ENCODE data around the gene ECT2.
A peak's percentile ranks its signal among the peaks of the same experiment; 100 is the strongest.
"Not testable (repeated sequence)": the region's sequence is repeated elsewhere in the genome, so short reads cannot be mapped to it uniquely, and the experiment has no call there.

The ECT2 gene

DNA sequence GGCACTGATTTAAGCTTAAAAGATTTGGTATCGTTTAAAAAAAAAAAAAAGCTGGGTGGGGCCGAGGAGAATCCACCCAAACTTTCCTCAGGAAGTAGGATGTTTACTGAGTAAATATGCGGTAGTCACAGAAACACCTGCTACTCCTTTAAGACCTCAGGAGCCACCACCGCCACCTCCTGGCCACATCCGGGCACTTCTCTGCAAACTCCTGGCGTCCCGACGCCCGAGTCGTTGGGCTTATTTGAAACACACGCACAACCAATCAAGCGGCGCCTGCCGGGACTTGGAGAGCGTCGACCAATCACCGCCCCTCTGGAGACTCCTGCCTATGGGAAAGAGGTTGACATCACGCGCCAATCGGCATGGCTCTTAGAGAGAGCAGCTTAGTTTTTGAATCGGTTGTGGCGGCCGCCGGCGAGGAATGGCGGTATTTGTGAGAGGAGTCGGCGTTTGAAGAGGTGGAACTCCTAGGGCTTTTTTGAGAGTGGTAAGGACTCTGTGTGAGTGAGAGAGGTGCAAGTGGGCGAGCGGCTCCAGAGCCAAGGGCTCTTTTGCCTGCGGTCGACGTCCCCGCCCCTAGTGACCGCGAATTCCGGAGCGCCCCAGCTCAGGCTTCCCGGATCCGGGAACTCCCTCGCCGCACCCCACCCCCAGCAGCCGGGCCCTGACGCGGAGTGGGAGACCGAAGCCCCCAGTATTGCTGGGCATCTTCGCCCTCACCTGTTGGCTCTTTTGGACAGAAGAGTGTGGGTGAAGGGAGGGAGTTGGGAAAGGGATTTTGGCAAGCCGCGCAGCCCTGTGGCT lies at the start of gene ECT2:
Gene ECT2 (plus strand): TSS at position 359 of the 807 bp plus-strand sequence. CDS start 3,805 bp downstream, outside the sequence.
- peak; percentile 99 for DNase-seq (ENCODE audit: low spot score)

DNA sequence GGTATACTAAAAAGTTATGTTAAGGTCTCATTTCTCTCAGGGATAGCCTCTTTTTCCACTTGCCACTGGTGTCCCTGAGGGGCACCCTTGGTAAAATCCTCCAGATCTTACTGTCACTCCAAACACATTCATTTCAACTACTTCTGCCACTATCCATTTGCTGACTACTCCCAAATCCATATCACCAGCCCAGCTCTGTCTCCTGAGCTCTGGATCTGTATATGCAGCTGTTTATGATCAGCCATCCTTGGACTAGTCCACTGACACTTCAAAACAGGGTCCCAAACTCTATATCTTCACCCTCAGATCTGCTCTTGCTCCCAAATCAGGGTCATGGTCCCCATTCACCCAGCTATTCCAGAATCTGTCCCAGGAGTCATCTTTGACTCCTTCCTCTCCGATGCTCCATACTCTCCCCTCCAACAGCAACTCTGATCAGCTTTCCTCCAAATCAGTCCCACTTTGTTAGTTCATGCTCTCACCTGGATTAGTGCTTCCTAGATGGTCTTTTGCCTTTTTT lies 49.5 kb upstream of the ECT2 start:
- no peak for DNase-seq (ENCODE audit: low spot score)

GRCh38 chr3:172701751-172702150 lies 48.8 kb upstream of the ECT2 start:
- DNase-seq (ENCODE audit: low spot score), result no peak

GRCh38 chr3:172702256-172702655 lies 48.3 kb upstream of the ECT2 start:
- no peak for DNase-seq (ENCODE audit: low spot score)

- DNase-seq (ENCODE audit: low spot score), result not testable (repeated sequence)
These were observed 47.8 kb upstream of the ECT2 start for GRCh38 chr3:172702731-172703130.

DNA sequence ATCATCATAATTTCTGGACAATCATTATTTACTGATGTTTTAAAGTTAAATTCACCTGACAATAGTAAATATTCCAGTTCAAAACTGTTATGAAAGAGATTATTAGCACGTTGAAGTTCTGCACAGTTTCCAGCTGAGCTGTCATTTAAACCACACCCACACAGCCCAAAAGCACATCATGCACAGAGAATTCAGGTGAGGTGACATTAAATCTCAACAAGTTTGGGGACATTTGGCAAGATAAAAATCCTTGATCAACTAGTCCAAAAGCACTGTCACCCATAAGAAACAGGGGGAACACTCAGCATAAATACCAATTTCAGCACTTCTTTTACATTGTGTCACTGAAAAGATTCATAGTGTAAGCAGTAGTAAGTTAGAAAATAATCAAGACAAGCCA lies 46.5 kb upstream of the ECT2 start:
- DNase-seq (ENCODE audit: low spot score), result no peak

- DNase-seq (ENCODE audit: low spot score), result no peak
These were observed 45.4 kb upstream of the ECT2 start for GRCh38 chr3:172705170-172705569.

DNA sequence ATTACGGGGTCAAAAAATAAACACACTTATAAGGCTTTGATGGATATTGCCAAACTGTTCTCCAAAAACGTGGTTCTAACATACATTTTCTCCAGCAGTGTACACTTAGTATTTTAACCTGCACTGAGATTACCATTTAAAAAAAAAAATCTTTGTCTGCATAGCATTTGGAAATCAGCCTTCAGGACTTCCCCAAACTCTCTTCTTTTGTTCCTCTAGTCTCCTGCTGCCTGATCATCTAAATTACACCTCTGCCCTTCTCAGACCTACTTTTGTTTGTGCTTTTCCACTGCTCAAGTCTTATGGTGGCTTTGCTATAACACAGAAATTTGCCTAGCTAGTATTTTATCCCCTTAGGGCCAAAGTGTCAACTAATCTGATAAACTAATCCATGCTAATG lies 43.5 kb upstream of the ECT2 start:
- DNase-seq (ENCODE audit: low spot score), result no peak

DNA sequence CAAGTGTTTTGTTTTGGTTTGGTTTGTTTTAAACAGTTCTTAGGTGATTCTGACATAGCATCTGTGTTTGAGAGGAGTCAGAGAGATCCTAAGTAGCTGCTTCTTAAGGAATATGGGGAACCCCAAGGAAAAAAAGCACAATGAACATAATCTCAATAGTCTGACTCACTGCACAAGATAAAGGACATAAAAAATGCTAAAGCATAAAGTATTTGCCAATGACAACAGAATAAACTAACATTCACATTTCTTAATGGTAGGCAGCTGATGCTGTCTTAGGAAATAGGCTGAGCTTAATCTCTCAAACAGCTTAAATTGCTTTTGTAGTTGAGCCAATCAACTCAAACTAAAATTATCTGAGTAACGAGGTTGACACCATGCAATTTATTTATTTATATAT lies 42.6 kb upstream of the ECT2 start:
- DNase-seq (ENCODE audit: low spot score), result no peak

GRCh38 chr3:172708921-172709773 lies 41.4 kb upstream of the ECT2 start:
- DNase-seq (ENCODE audit: low spot score), result no peak

DNA sequence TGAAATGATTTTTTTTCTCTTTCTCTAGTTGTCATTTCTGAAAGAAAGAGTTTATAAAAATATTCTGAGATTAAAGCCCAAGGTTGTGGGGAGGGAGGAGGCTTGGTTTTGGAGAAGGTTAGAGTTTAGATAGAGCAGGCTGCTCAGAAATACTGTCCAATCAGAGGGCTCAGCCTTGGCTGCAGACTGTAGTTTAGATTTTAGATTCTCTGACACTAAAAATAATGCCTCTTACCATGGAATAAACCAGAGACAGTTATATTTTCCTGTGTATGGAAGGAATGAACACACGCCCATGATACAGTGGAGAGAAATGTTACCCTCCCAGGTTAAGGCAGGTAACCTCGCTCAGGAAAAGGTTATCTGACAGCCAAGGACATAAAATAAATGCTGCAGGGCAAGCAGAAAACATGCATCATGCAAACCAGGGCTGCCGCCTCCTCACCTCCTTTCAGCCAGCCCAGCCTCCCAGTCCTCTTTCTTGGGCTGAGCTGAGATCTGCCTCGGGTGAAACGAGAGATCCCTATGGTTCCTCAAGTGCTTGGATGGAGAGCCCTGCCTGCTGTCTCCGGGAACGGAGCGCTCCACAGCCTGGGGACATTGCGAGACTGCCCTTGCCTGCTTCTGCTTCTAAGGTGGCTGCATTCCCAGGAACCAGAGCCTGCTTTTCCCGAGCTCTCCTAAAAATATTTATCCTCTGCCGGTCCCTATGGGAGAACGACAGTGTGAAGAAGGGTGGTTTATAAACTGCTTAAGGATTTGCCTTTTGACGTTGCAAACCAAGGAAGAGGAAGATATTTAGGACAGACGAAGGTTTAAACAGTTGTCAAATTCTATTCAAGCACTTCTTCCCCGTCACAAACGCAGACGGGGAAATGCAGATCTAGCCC lies 40.5 kb upstream of the ECT2 start:
- DNase-seq (ENCODE audit: low spot score), result peak; percentile 54

- DNase-seq (ENCODE audit: low spot score), result peak; percentile 91
These were observed 39.7 kb upstream of the ECT2 start, which contains the start of gene NCEH1 for GRCh38 chr3:172710664-172711453. NCEH1 (minus strand) TSS chr3:172711067; CDS start chr3:172710984, 83 bp downstream.

GRCh38 chr3:172711454-172711795 lies 39.1 kb upstream of the ECT2 start:
- DNase-seq (ENCODE audit: low spot score), result no peak

- DNase-seq (ENCODE audit: low spot score), result no peak
These were observed 37.2 kb upstream of the ECT2 start for GRCh38 chr3:172713316-172713715.

- DNase-seq (ENCODE audit: low spot score), result no peak
These were observed 34.0 kb upstream of the ECT2 start for GRCh38 chr3:172716476-172716875.

DNA sequence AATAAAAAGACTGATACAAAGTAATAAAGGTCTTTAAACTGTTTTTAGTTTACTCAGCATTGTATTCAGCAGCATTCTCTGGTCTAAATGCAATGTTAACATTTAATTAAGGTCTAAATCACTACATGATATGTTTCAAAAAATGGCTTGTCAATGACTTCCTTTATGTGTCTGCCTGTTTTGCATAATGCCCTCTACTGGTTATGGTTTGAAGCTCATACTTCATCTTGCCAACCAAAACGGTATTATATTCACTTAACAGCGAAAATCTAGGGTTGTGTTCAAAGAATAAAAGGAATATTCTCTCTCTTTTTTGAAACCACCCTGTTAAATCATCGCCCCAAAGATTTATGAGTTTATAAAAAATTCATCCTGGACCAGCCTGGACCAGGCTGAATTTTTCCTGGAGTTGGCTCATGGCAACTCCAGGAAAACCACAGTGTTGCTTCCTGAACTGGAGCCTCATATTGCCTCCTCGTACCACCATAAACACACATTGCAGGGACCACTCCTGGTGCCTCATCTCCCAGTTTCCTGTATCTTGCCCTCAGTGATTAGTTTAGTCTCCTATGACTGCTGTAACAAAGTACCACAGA lies 32.9 kb upstream of the ECT2 start:
- no peak for DNase-seq (ENCODE audit: low spot score)

DNA sequence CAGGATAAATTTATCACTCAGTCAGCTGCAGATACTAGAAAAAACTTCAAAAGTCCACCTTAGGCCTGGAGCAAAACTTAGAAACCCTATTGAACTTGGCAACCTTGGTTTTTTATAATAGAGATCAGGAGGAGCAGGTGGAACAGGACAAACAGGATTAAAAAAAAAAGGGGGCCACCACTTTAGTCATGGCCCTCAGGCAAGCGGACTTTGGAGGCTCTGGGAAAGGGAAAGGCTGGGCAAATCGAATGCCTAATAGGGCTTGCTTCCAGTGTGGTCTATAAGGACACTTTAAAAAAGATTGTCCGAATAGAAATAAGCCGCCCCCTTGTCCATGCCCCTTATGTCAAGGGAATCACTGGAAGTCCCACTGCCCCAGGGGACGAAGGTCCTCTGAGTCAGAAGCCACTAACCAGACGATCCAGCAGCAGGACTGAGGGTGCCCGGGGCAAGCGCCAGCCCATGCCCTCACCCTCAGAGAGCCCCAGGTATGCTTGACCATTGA lies 27.9 kb upstream of the ECT2 start:
- DNase-seq (ENCODE audit: low spot score), result not testable (repeated sequence)

DNA sequence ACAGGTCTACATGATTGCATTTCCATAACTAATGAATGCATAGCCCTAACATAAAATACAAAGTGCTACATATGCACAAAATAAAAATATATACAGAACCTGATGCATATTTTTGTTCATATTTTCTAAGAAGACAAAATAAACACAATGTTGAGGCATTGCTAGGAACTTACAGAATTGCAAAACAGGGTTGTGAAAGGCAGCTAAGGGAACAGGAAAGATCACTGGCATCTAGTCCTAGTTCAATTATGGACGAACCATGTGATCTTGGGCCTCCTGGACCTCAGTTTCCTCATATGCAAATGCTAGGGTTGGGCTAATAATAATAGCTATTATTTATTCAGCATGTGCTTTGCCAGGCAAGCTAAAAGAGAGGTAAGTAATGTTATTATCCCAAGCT lies 24.1 kb upstream of the ECT2 start:
- no peak for DNase-seq (ENCODE audit: low spot score)

DNA sequence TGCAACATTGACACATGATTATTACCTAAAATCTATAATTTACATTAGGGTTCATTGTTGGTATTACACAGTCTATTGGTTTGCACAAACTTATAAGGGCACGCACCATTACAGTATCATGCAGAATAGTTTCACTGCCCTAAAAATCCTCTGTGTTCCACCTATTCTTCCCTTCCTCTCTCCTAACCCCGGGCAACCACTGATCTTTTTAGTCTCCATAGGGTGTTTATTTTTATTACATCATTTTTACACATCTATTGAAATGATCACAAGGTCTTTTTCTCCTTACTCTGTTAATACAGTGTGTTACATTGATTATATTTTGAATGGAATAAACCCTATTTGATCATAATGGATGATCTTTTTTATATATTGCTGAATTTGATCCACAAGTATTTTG lies 15.5 kb upstream of the ECT2 start:
- no peak for DNase-seq (ENCODE audit: low spot score)

DNA sequence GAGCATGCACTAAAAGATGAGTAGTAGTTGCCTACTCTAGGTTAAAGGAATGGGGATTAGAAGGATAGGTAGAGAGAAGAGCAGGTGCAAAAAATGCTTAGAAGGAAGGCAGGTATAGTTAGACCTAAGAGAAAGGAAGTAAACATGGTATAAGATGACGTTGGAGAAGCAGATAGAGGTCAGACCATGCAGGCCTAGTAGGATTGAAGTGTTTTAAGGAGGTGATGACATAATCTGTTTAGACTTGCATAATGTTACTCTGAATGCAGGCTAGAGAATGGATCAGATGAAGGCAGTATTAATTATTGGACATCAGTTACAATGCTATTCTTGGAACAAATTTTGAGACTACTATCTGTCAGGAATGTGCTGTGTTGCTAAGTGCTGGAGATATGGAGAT lies 11.1 kb upstream of the ECT2 start:
- no peak for DNase-seq (ENCODE audit: low spot score)
